IgD-negative memory B cell (primary cell): ENCODE measurements around the gene PSD4. TPM values are rescaled to one million over a fixed set of nuclear protein-coding genes. Genes with fewer than 3 reads are reported as not detected.

ENCODE experiments used
- H3K27ac Mint-ChIP-seq, 3 donors: one replicate each; pipeline ENCODE4 v1.8.0; 2020 to 2022; ENCODE audit warnings: mild to moderate bottlenecking in 3 of 3, mixed read lengths in 3 of 3, moderate library complexity in 1 of 3
- H3K27me3 Mint-ChIP-seq: one replicate; pipeline ENCODE4 v1.8.0; 2021; ENCODE audit warnings: mixed read lengths
- H3K36me3 Mint-ChIP-seq: one replicate; pipeline ENCODE4 v1.8.0; 2020; ENCODE audit warnings: mild to moderate bottlenecking, mixed read lengths
- H3K4me1 Mint-ChIP-seq, 3 donors: one replicate each; pipeline ENCODE4 v1.8.0; 2020 to 2022; ENCODE audit warnings: mixed read lengths in 3 of 3, mild to moderate bottlenecking in 1 of 3
- H3K4me3 Mint-ChIP-seq, 4 donors: one replicate each; pipeline ENCODE4 v1.8.0; 2020 to 2022; ENCODE audit warnings: mild to moderate bottlenecking in 4 of 4, mixed read lengths in 4 of 4, moderate library complexity in 3 of 4
- H3K9me3 Mint-ChIP-seq, 3 donors: one replicate each; pipeline ENCODE4 v1.8.0; 2020 to 2021; ENCODE audit warnings: mixed read lengths in 3 of 3, mild to moderate bottlenecking in 1 of 3
- polyA plus RNA-seq: library from polyadenylated mRNA; unstranded; fragments of 300-500 nt; fragmentation: Illumina TruSeq; gene quantifications from one replicate; pipeline ENCODE4 v1.2.3, GENCODE V29; 2021

The PSD4 gene
- 36.4 TPM for polyA plus RNA-seq

GRCh38 chr2:113173542-113174375, at the start of gene PSD4:
Gene PSD4 (plus strand): TSS chr2:113173971. CDS start chr2:113182457, 8,486 bp downstream.
- Mint-ChIP-seq H3K27ac (peak within 1 kb of the TSS; percentile 82 to 99 (median 98)), H3K27me3 (no peaks in the 10 kb centered on the region), H3K9me3 (peaks cover 0 to 2% (median 0%) of the 10 kb centered on the region in 3 donors), H3K36me3 (peaks cover 2% of the 10 kb centered on the region), H3K4me3 (peak within 1 kb of the TSS; percentile 78 to 93 (median 92)), H3K4me1 (peaks cover 40 to 55% (median 47%) of the 10 kb centered on the region in 3 donors)

- Mint-ChIP-seq H3K36me3 (peaks cover 2% of the 10 kb centered on the region), H3K4me3 (no peak overlapping the region), H3K4me1 (peaks cover 8 to 16% (median 16%) of the 10 kb centered on the region in 3 donors), H3K9me3 (no peaks in the 10 kb centered on the region), H3K27me3 (peaks cover 2% of the 10 kb centered on the region), H3K27ac (peak overlapping the region in 1 of 3 donors; percentile 57)
Measured at GRCh38 chr2:113124181-113124961, 49.4 kb upstream of the PSD4 start.

GRCh38 chr2:113124984-113125855, 48.6 kb upstream of the PSD4 start:
- no peaks in the 10 kb centered on the region for H3K9me3 Mint-ChIP-seq
- H3K27ac Mint-ChIP-seq, result peak overlapping the region in 1 of 3 donors; percentile 57
- peaks cover 8 to 16% (median 13%) of the 10 kb centered on the region in 3 donors for H3K4me1 Mint-ChIP-seq
- H3K27me3 Mint-ChIP-seq, result peaks cover 2% of the 10 kb centered on the region
- peaks cover 2% of the 10 kb centered on the region for H3K36me3 Mint-ChIP-seq
- no peak overlapping the region for H3K4me3 Mint-ChIP-seq

GRCh38 chr2:113126845-113127645, 46.7 kb upstream of the PSD4 start, which contains the start of gene IL1RN:
Gene IL1RN (plus strand): TSS chr2:113127598. CDS start chr2:113127625, 27 bp downstream.
- Mint-ChIP-seq H3K9me3 (no peaks in the 10 kb centered on the region), H3K27me3 (peaks cover 2% of the 10 kb centered on the region), H3K36me3 (no peaks in the 10 kb centered on the region), H3K27ac (no peak within 1 kb of the TSS), H3K4me3 (peak within 1 kb of the TSS in 2 of 4 donors; percentile 7 to 39), H3K4me1 (peaks cover 0 to 11% (median 8%) of the 10 kb centered on the region in 3 donors)

GRCh38 chr2:113127646-113128570, 45.9 kb upstream of the PSD4 start:
- no peaks in the 10 kb centered on the region for H3K9me3 Mint-ChIP-seq
- H3K36me3 Mint-ChIP-seq, result no peaks in the 10 kb centered on the region
- no peak overlapping the region for H3K27ac Mint-ChIP-seq
- H3K27me3 Mint-ChIP-seq, result peaks cover 2% of the 10 kb centered on the region
- peak overlapping the region in 1 of 4 donors; percentile 39 for H3K4me3 Mint-ChIP-seq
- peaks cover 0 to 11% (median 8%) of the 10 kb centered on the region in 3 donors for H3K4me1 Mint-ChIP-seq

- no peaks in the 10 kb centered on the region for H3K9me3 Mint-ChIP-seq
- no peak overlapping the region for H3K27ac Mint-ChIP-seq
- no peaks in the 10 kb centered on the region for H3K36me3 Mint-ChIP-seq
- peaks cover 0 to under 1% (median under 1%) of the 10 kb centered on the region in 3 donors for H3K4me1 Mint-ChIP-seq
- peaks cover 4% of the 10 kb centered on the region for H3K27me3 Mint-ChIP-seq
- H3K4me3 Mint-ChIP-seq, result no peak overlapping the region
Measured at GRCh38 chr2:113129519-113130078, 44.2 kb upstream of the PSD4 start.

- H3K4me3 Mint-ChIP-seq, result no peak overlapping the region
- H3K27ac Mint-ChIP-seq, result no peak overlapping the region
- no peaks in the 10 kb centered on the region for H3K36me3 Mint-ChIP-seq
- H3K27me3 Mint-ChIP-seq, result peaks cover 2% of the 10 kb centered on the region
- no peaks in the 10 kb centered on the region for H3K9me3 Mint-ChIP-seq
- H3K4me1 Mint-ChIP-seq, result no peaks in the 10 kb centered on the region
Measured at GRCh38 chr2:113131352-113132185, 42.2 kb upstream of the PSD4 start.

- no peaks in the 10 kb centered on the region for H3K36me3 Mint-ChIP-seq
- peak overlapping the region in 1 of 3 donors; percentile 52 for H3K27ac Mint-ChIP-seq
- no peak overlapping the region for H3K4me3 Mint-ChIP-seq
- no peaks in the 10 kb centered on the region for H3K9me3 Mint-ChIP-seq
- H3K4me1 Mint-ChIP-seq, result peaks cover 2 to 5% (median 3%) of the 10 kb centered on the region in 3 donors
- peaks cover 2% of the 10 kb centered on the region for H3K27me3 Mint-ChIP-seq
Measured at GRCh38 chr2:113132414-113133021, 41.3 kb upstream of the PSD4 start.

GRCh38 chr2:113133704-113134598, 39.8 kb upstream of the PSD4 start:
- Mint-ChIP-seq H3K4me1 (peaks cover 9 to 12% (median 11%) of the 10 kb centered on the region in 3 donors), H3K27me3 (peaks cover 2% of the 10 kb centered on the region), H3K27ac (peak overlapping the region in 1 of 3 donors; percentile 44), H3K4me3 (no peak overlapping the region), H3K9me3 (no peaks in the 10 kb centered on the region), H3K36me3 (no peaks in the 10 kb centered on the region)

GRCh38 chr2:113134717-113135116, 39.1 kb upstream of the PSD4 start:
- no peak overlapping the region for H3K4me3 Mint-ChIP-seq
- H3K4me1 Mint-ChIP-seq, result peaks cover 9 to 15% (median 12%) of the 10 kb centered on the region in 3 donors
- peaks cover 2% of the 10 kb centered on the region for H3K27me3 Mint-ChIP-seq
- no peaks in the 10 kb centered on the region for H3K9me3 Mint-ChIP-seq
- H3K36me3 Mint-ChIP-seq, result no peaks in the 10 kb centered on the region
- no peak overlapping the region for H3K27ac Mint-ChIP-seq

GRCh38 chr2:113135317-113135716, 38.5 kb upstream of the PSD4 start:
- H3K4me3 Mint-ChIP-seq, result no peak overlapping the region
- no peaks in the 10 kb centered on the region for H3K9me3 Mint-ChIP-seq

More at GRCh38 chr2:113135317-113135716, 38.5 kb upstream of the PSD4 start:
- Mint-ChIP-seq H3K27me3 (peaks cover 2% of the 10 kb centered on the region), H3K36me3 (no peaks in the 10 kb centered on the region), H3K27ac (no peak overlapping the region), H3K4me1 (peaks cover 9 to 15% (median 12%) of the 10 kb centered on the region in 3 donors)
